ENCODE data around the gene TVP23B. TPM values are rescaled to one million over a fixed set of nuclear protein-coding genes. Genes with fewer than 3 reads are reported as not detected.

The TVP23B gene
- total RNA-seq, 1 experiment from 2014 or later: 69.6 TPM

Other genes with a start within 250 kb of the TVP23B start
- not detected in 2 replicates for gene TBC1D28, start 136.8 kb upstream of the TVP23B start, total RNA-seq (2014; rRNA removed; shearing (Covaris generic); ENCODE audit: low replicate concordance)
- gene FOXO3B, start 98.9 kb upstream of the TVP23B start, total RNA-seq (2014; rRNA removed; shearing (Covaris generic); ENCODE audit: low replicate concordance): 0.10 TPM in 1 of 2 replicates, not detected in the other
- gene FBXW10, start 37.1 kb upstream of the TVP23B start, total RNA-seq (2014; rRNA removed; shearing (Covaris generic); ENCODE audit: low replicate concordance): 0.14 and 0.67 TPM in 2 replicates
- gene PRPSAP2, start 76.9 kb downstream of the TVP23B start, total RNA-seq (2014; rRNA removed; shearing (Covaris generic); ENCODE audit: low replicate concordance): 52.2 and 67.5 TPM in 2 replicates
- gene SLC5A10, start 171.0 kb downstream of the TVP23B start, total RNA-seq (2014; rRNA removed; shearing (Covaris generic); ENCODE audit: low replicate concordance): not detected in 2 replicates
- 5.9 and 16.9 TPM in 2 replicates for gene FAM83G, start 223.6 kb downstream of the TVP23B start, total RNA-seq (2014; rRNA removed; shearing (Covaris generic); ENCODE audit: low replicate concordance)